ENCODE results near the gene NHSL2.

GRCh38 chrX:71953946-71954345, 43.3 kb downstream of the NHSL2 start:
- TF ChIP-seq, protein P1, sequence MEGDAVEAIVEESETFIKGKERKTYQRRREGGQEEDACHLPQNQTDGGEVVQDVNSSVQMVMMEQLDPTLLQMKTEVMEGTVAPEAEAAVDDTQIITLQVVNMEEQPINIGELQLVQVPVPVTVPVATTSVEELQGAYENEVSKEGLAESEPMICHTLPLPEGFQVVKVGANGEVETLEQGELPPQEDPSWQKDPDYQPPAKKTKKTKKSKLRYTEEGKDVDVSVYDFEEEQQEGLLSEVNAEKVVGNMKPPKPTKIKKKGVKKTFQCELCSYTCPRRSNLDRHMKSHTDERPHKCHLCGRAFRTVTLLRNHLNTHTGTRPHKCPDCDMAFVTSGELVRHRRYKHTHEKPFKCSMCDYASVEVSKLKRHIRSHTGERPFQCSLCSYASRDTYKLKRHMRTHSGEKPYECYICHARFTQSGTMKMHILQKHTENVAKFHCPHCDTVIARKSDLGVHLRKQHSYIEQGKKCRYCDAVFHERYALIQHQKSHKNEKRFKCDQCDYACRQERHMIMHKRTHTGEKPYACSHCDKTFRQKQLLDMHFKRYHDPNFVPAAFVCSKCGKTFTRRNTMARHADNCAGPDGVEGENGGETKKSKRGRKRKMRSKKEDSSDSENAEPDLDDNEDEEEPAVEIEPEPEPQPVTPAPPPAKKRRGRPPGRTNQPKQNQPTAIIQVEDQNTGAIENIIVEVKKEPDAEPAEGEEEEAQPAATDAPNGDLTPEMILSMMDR (IDR thresholded peaks at IDR 0.05; ENCODE audit: insufficient read depth, low read depth, low read length): no peak
- TF ChIP-seq EZH2 (IDR thresholded peaks at IDR 0.05; ENCODE audit: insufficient read depth, low read length): no peak
